Thyroid gland (tissue), 4 donors: Measurements from ENCODE around the gene MKNK1.

Source experiments
- POLR2A ChIP-seq, 2 donors: fragments of 450-650 bp; IDR thresholded peaks; one replicate each; pipeline ENCODE4 v1.6.1; 2017; ENCODE audit warnings: antibody characterized with exemption in 2 of 2, mild to moderate bottlenecking in 2 of 2, moderate library complexity in 1 of 2
- TF ChIP-seq, protein P1 (sequence below), 6 experiments: fragments of 200-600 bp in 3 of 6; fragments of 450-650 bp in 3 of 6; sonication (generic) in 3 of 6; IDR thresholded peaks; one replicate each; pipeline ENCODE4 v1.5.1; 2016 to 2019; ENCODE audit warnings: antibody characterized with exemption in 6 of 6, mild to moderate bottlenecking in 2 of 6, inconsistent platforms in 1 of 6, moderate library complexity in 1 of 6

DNA sequence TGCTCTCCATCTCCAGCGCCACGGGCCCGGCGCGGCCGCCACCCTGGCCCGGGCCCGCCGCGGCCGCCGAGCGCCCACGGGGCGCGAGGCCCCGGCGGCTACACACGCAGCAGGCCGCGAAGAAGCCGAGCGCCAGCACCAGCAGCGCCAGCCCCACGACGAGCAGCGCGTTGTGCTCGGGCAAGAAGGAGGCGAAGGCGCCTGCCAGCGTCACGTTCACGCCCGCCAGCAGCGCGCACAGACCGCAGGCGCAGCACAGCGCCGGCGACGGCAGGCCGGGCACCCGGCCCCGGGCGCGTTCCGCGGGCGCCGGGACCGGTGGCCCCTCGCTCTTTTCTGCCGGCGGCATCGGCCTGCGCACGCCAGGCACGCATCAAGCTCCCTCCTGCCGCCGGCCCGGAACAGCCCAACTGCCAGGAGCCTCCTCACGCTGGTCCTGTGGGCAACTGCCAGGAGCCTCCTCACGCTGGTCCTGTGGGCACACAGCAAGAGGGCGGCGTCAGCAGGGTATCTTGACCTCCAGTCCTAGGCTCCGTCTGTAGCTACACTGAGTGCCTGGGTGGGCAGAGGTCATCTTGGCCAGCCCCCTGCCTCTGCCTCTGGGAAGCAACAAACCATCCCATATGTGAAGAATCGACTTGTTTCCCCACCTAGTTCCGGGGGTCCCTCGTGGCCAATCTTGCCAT, 70.7 kb downstream of the MKNK1 start:
- TF ChIP-seq, protein P1, sequence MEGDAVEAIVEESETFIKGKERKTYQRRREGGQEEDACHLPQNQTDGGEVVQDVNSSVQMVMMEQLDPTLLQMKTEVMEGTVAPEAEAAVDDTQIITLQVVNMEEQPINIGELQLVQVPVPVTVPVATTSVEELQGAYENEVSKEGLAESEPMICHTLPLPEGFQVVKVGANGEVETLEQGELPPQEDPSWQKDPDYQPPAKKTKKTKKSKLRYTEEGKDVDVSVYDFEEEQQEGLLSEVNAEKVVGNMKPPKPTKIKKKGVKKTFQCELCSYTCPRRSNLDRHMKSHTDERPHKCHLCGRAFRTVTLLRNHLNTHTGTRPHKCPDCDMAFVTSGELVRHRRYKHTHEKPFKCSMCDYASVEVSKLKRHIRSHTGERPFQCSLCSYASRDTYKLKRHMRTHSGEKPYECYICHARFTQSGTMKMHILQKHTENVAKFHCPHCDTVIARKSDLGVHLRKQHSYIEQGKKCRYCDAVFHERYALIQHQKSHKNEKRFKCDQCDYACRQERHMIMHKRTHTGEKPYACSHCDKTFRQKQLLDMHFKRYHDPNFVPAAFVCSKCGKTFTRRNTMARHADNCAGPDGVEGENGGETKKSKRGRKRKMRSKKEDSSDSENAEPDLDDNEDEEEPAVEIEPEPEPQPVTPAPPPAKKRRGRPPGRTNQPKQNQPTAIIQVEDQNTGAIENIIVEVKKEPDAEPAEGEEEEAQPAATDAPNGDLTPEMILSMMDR (IDR thresholded peaks at IDR 0.05) = no peak
- no peak for TF ChIP-seq POLR2A (IDR thresholded peaks at IDR 0.05)
